Neural progenitor cell (in vitro differentiated cells): ENCODE data around the gene SLC9A4. TPM values are rescaled to one million over a fixed set of nuclear protein-coding genes. Genes with fewer than 3 reads are reported as not detected.

Source experiments
- DNase-seq: peaks from one replicate; pipeline ENCODE4 v3.0.0-alpha.2; 2016; ENCODE audit warnings: low spot score
- H2AFZ ChIP-seq: fragments of 200-600 bp; sonication (generic); replicated peaks from 2 replicates; pipeline ENCODE4 v1.6.1; 2016; ENCODE audit warnings: antibody characterized with exemption
- H3F3A ChIP-seq: fragments of 200-600 bp; sonication (generic); 2 replicates; pipeline ENCODE4 v1.6.1; 2016; ENCODE audit warnings: antibody characterized with exemption, low read depth
- H3K27ac ChIP-seq: fragments of 200-600 bp; sonication (generic); 2 replicates; pipeline ENCODE4 v1.5.1; 2016; ENCODE audit warnings: mild to moderate bottlenecking
- H3K27me3 ChIP-seq: fragments of 200-600 bp; sonication (generic); 2 replicates; pipeline ENCODE4 v1.6.1; 2016; ENCODE audit warnings: mild to moderate bottlenecking, moderate library complexity
- H3K36me3 ChIP-seq: fragments of 200-600 bp; sonication (generic); 2 replicates; pipeline ENCODE4 v1.5.1; 2016
- H3K4me1 ChIP-seq: fragments of 200-600 bp; sonication (generic); 2 replicates; pipeline ENCODE4 v1.6.1; 2016; ENCODE audit warnings: mixed run types
- H3K4me2 ChIP-seq: fragments of 200-600 bp; sonication (generic); 2 replicates; pipeline ENCODE4 v1.6.1; 2016
- H3K4me3 ChIP-seq: fragments of 200-600 bp; sonication (generic); 2 replicates; pipeline ENCODE4 v1.5.1; 2016
- H3K79me2 ChIP-seq: fragments of 200-600 bp; sonication (generic); 2 replicates; pipeline ENCODE4 v1.6.1; 2016; ENCODE audit warnings: low read depth
- H3K9ac ChIP-seq: fragments of 200-600 bp; sonication (generic); 2 replicates; pipeline ENCODE4 v1.6.1; 2016
- H3K9me3 ChIP-seq: fragments of 200-600 bp; sonication (generic); 2 replicates; pipeline ENCODE4 v1.5.1; 2016; ENCODE audit warnings: low read depth
- H4K20me1 ChIP-seq: fragments of 200-600 bp; sonication (generic); 2 replicates; pipeline ENCODE4 v1.6.1; 2016; ENCODE audit warnings: low read depth
- H3K27ac Mint-ChIP-seq: 3 replicates; pipeline ENCODE4 v1.8.0; 2021; ENCODE audit warnings: mixed read lengths
- H3K27me3 Mint-ChIP-seq: 2 replicates; pipeline ENCODE4 v1.8.0; 2022; ENCODE audit warnings: low read depth, mild to moderate bottlenecking, inconsistent platforms, moderate library complexity, mixed read lengths; ENCODE audit not compliant: insufficient read depth
- H3K36me3 Mint-ChIP-seq: 3 replicates; pipeline ENCODE4 v1.8.0; 2021; ENCODE audit warnings: mixed read lengths
- H3K4me1 Mint-ChIP-seq: 3 replicates; pipeline ENCODE4 v1.8.0; 2021; ENCODE audit warnings: mixed read lengths
- H3K4me3 Mint-ChIP-seq: 3 replicates; pipeline ENCODE4 v1.8.0; 2021; ENCODE audit warnings: mild to moderate bottlenecking, moderate library complexity, mixed read lengths
- H3K9me3 Mint-ChIP-seq: 3 replicates; pipeline ENCODE4 v1.8.0; 2020; ENCODE audit warnings: mixed read lengths
- CTCF ChIP-seq: fragments of 200-600 bp; sonication (generic); IDR thresholded peaks from 2 replicates; pipeline ENCODE4 v1.5.1; 2017; ENCODE audit warnings: antibody characterized with exemption, mild to moderate bottlenecking
- EZH2 ChIP-seq: fragments of 200-600 bp; sonication (generic); IDR thresholded peaks from 2 replicates; pipeline ENCODE4 v1.6.1; 2017; ENCODE audit warnings: antibody characterized with exemption, mild to moderate bottlenecking, moderate library complexity
- EZH2phosphoT487 ChIP-seq: fragments of 200-600 bp; sonication (generic); IDR thresholded peaks from 2 replicates; pipeline ENCODE4 v1.6.1; 2017; ENCODE audit warnings: antibody characterized with exemption
- total RNA-seq: library from RNA; depleted of rRNA; stranded (reverse); fragments of >200 nt; gene quantifications from 2 replicates; pipeline ENCODE4 v1.2.3, GENCODE V29; 2015; ENCODE audit warnings: low replicate concordance

Gene SLC9A4
- total RNA-seq, 1 donor from 2014 or later = not detected

- Histone ChIP-seq H2AFZ (no peak overlapping the region), H3K79me2 (no peaks in the 10 kb centered on the region), H3K4me3 (no peak overlapping the region), H3F3A (no peaks in the 10 kb centered on the region), H3K9ac (no peak overlapping the region), H3K27ac (no peak overlapping the region), H3K27me3 (no peaks in the 10 kb centered on the region), H3K9me3 (no peaks in the 10 kb centered on the region), H3K4me2 (no peak overlapping the region), H3K36me3 (no peaks in the 10 kb centered on the region), H3K4me1 (no peaks in the 10 kb centered on the region), H4K20me1 (no peaks in the 10 kb centered on the region)
- TF ChIP-seq EZH2 (no peak), CTCF (no peak), EZH2phosphoT487 (no peak)
- Mint-ChIP-seq H3K9me3 (no peaks in the 10 kb centered on the region), H3K36me3 (no peaks in the 10 kb centered on the region), H3K4me3 (no peak overlapping the region), H3K27ac (no peak overlapping the region), H3K27me3 (peaks cover 5% of the 10 kb centered on the region), H3K4me1 (no peaks in the 10 kb centered on the region)
- DNase-seq = no peak
Measured at GRCh38 chr2:102425441-102426132, 47.4 kb upstream of the SLC9A4 start.

GRCh38 chr2:102427249-102427648 is 45.8 kb upstream of the SLC9A4 start:
- TF ChIP-seq CTCF = no peak
- no peak for TF ChIP-seq EZH2
- TF ChIP-seq EZH2phosphoT487 = no peak
- Histone ChIP-seq H3F3A (no peaks in the 10 kb centered on the region), H3K79me2 (no peaks in the 10 kb centered on the region), H3K4me3 (no peak overlapping the region), H3K9ac (no peak overlapping the region), H2AFZ (no peak overlapping the region), H3K4me1 (no peaks in the 10 kb centered on the region), H4K20me1 (no peaks in the 10 kb centered on the region), H3K27me3 (no peaks in the 10 kb centered on the region), H3K9me3 (no peaks in the 10 kb centered on the region), H3K4me2 (no peak overlapping the region), H3K36me3 (no peaks in the 10 kb centered on the region), H3K27ac (no peak overlapping the region)
- Mint-ChIP-seq H3K27me3 (peaks cover 5% of the 10 kb centered on the region), H3K9me3 (no peaks in the 10 kb centered on the region), H3K4me1 (no peaks in the 10 kb centered on the region), H3K36me3 (no peaks in the 10 kb centered on the region), H3K27ac (no peak overlapping the region), H3K4me3 (no peak overlapping the region)
- DNase-seq = no peak

- Mint-ChIP-seq H3K4me3 (no peak overlapping the region), H3K9me3 (no peaks in the 10 kb centered on the region), H3K27ac (no peak overlapping the region), H3K4me1 (no peaks in the 10 kb centered on the region), H3K36me3 (no peaks in the 10 kb centered on the region), H3K27me3 (no peaks in the 10 kb centered on the region)
- Histone ChIP-seq H3K27ac (no peak overlapping the region), H2AFZ (no peak overlapping the region), H3K9me3 (no peaks in the 10 kb centered on the region), H3K36me3 (no peaks in the 10 kb centered on the region), H3K4me2 (no peak overlapping the region), H4K20me1 (no peaks in the 10 kb centered on the region), H3F3A (no peaks in the 10 kb centered on the region), H3K4me3 (no peak overlapping the region), H3K79me2 (no peaks in the 10 kb centered on the region), H3K9ac (no peak overlapping the region), H3K27me3 (no peaks in the 10 kb centered on the region), H3K4me1 (no peaks in the 10 kb centered on the region)
- TF ChIP-seq EZH2phosphoT487 (no peak), CTCF (no peak), EZH2 (no peak)
- no peak for DNase-seq
Measured at GRCh38 chr2:102428573-102428972, 44.5 kb upstream of the SLC9A4 start.
